Tibial nerve (tissue), 4 donors: ENCODE data around the gene PLCH2.

ENCODE experiments used
- CTCF ChIP-seq, 5 experiments: fragments of 200-600 bp in 3 of 5; fragments of 450-650 bp in 2 of 5; sonication (generic) in 3 of 5; IDR thresholded peaks; one replicate each; pipeline ENCODE4 v1.5.1; 2016 to 2019; ENCODE audit warnings: antibody characterized with exemption in 5 of 5, mild to moderate bottlenecking in 3 of 5, moderate library complexity in 2 of 5
- EP300 ChIP-seq, 2 donors: sonication (generic); formaldehyde crosslinking; IDR thresholded peaks; one replicate each; pipeline ENCODE4 v1.6.1; 2017; ENCODE audit warnings: antibody characterized with exemption in 2 of 2, mild to moderate bottlenecking in 1 of 2
- POLR2A ChIP-seq, 2 donors: fragments of 450-650 bp; IDR thresholded peaks; one replicate each; pipeline ENCODE4 v1.6.1; 2017; ENCODE audit warnings: antibody characterized with exemption in 2 of 2, mild to moderate bottlenecking in 2 of 2, moderate library complexity in 2 of 2

GRCh38 chr1:2523891-2524609 lies 48.0 kb downstream of the PLCH2 start:
- TF ChIP-seq POLR2A (IDR thresholded peaks at IDR 0.05) = no peak
- no peak for TF ChIP-seq CTCF (IDR thresholded peaks at IDR 0.05)
- no peak for TF ChIP-seq EP300 (IDR thresholded peaks at IDR 0.05)
